IMR-90 (cell line): Measurements from ENCODE around the gene KCNJ6. TPM values are rescaled to one million over a fixed set of nuclear protein-coding genes. Genes with fewer than 3 reads are reported as not detected.

Experiments
- ATAC-seq: fragments of 200-7000 bp; cut with Tn5 transposase; 2 replicates; pipeline ENCODE4 v1.9.1; 2020; ENCODE audit warnings: low read depth, mild to moderate bottlenecking, moderate library complexity
- BruUV-seq: library from RNA; stranded (reverse); fragments of 400-500 nt; replicated peaks from 2 replicates; lab custom pipeline; 2021; lab: Mats Ljungman, UMichigan
- CTCF ChIA-PET: fragments of 300-600 bp; formaldehyde crosslinking; extraction: SDS; loops from one replicate; lab custom pipeline; 2021; ENCODE audit warnings: antibody characterized with exemption; lab: Yijun Ruan, JAX
- POLR2A ChIA-PET: fragments of 300-600 bp; sonication (Branson Sonifier 250); formaldehyde crosslinking; loops from one replicate; lab custom pipeline; 2022; ENCODE audit warnings: antibody characterized with exemption; ENCODE audit not compliant: unreplicated experiment; lab: Charles Lee
- DNase-seq: peaks from one replicate; pipeline ENCODE4 v3.0.0; 2013
- H2AFZ ChIP-seq: replicated peaks from 2 replicates; pipeline ENCODE3; 2013; ENCODE audit warnings: low read length, mild to moderate bottlenecking; ENCODE audit not compliant: poor library complexity
- H2AK5ac ChIP-seq: 2 replicates; pipeline ENCODE4 v1.6.1; 2013; ENCODE audit warnings: low read depth, low read length, inconsistent platforms
- H2AK9ac ChIP-seq: replicated peaks from 2 replicates; pipeline ENCODE3; 2013; ENCODE audit warnings: mild to moderate bottlenecking, low read depth, low read length, moderate library complexity; ENCODE audit not compliant: poor library complexity
- H2BK120ac ChIP-seq: 2 replicates; pipeline ENCODE4 v1.6.1; 2013; ENCODE audit warnings: low read depth, low read length, inconsistent platforms
- H2BK15ac ChIP-seq: 3 replicates; pipeline ENCODE4 v1.6.1; 2013; ENCODE audit warnings: low read depth, low read length, inconsistent platforms
- H2BK20ac ChIP-seq: 2 replicates; pipeline ENCODE4 v1.6.1; 2013; ENCODE audit warnings: low read depth, mild to moderate bottlenecking, inconsistent platforms, low read length, moderate library complexity
- H2BK5ac ChIP-seq: 2 replicates; pipeline ENCODE4 v1.6.1; 2013; ENCODE audit warnings: mild to moderate bottlenecking, low read depth, low read length, inconsistent platforms; ENCODE audit not compliant: poor library complexity, severe bottlenecking
- H3K14ac ChIP-seq: replicated peaks from 2 replicates; pipeline ENCODE4 v1.6.1; 2013; ENCODE audit warnings: low read depth, low read length, inconsistent platforms
- H3K18ac ChIP-seq: 2 replicates; pipeline ENCODE4 v1.6.1; 2013; ENCODE audit warnings: low read depth, low read length, control low read depth
- H3K23ac ChIP-seq: 2 replicates; pipeline ENCODE4 v1.6.1; 2013; ENCODE audit warnings: low read depth, low read length, inconsistent platforms
- H3K27ac ChIP-seq: 2 replicates; pipeline ENCODE4 v1.5.1; 2013; ENCODE audit warnings: mild to moderate bottlenecking, control low read depth, low read length; ENCODE audit not compliant: insufficient read depth
- H3K27me3 ChIP-seq: 2 replicates; pipeline ENCODE4 v1.6.1; 2013; ENCODE audit warnings: low read length; ENCODE audit not compliant: control insufficient read depth, insufficient read depth
- H3K36me3 ChIP-seq: 2 replicates; pipeline ENCODE4 v1.6.1; 2013; ENCODE audit warnings: low read length, mixed read lengths; ENCODE audit not compliant: control insufficient read depth, insufficient read depth
- H3K4ac ChIP-seq: 2 replicates; pipeline ENCODE4 v1.6.1; 2013; ENCODE audit warnings: low read depth, low read length, inconsistent platforms
- H3K4me1 ChIP-seq: 2 replicates; pipeline ENCODE4 v1.6.1; 2013; ENCODE audit warnings: low read length, mixed read lengths; ENCODE audit not compliant: control insufficient read depth, insufficient read depth
- H3K4me2 ChIP-seq: 2 replicates; pipeline ENCODE4 v1.6.1; 2013; ENCODE audit warnings: low read depth, mild to moderate bottlenecking, control low read depth, low read length, moderate library complexity
- H3K4me3 ChIP-seq: 2 replicates; pipeline ENCODE4 v1.5.1; 2013; ENCODE audit warnings: low read depth, mild to moderate bottlenecking, control low read depth, low read length, moderate library complexity; ENCODE audit not compliant: insufficient read depth
- H3K56ac ChIP-seq: 2 replicates; pipeline ENCODE4 v1.6.1; 2013; ENCODE audit warnings: low read length, inconsistent platforms; ENCODE audit not compliant: insufficient read depth; ENCODE audit errors: extremely low read depth
- H3K79me1 ChIP-seq, 2 experiments: 2 replicates each; pipeline ENCODE4 v1.6.1; 2013; ENCODE audit warnings: low read length in 2 of 2, inconsistent platforms in 1 of 2, low read depth in 1 of 2
- H3K9ac ChIP-seq: 2 replicates; pipeline ENCODE4 v1.6.1; 2013; ENCODE audit warnings: low read depth, low read length, control low read depth
- H3K9me1 ChIP-seq: 2 replicates; pipeline ENCODE4 v1.6.1; 2013; ENCODE audit warnings: low read length, inconsistent platforms; ENCODE audit not compliant: insufficient read depth
- H3K9me3 ChIP-seq: 2 replicates; pipeline ENCODE4 v1.6.1; 2013; ENCODE audit warnings: low read length; ENCODE audit not compliant: control insufficient read depth, insufficient read depth
- H4K20me1 ChIP-seq: 2 replicates; pipeline ENCODE4 v1.6.1; 2013; ENCODE audit warnings: low read length, inconsistent platforms; ENCODE audit not compliant: insufficient read depth
- H4K5ac ChIP-seq: 2 replicates; pipeline ENCODE4 v1.6.1; 2013; ENCODE audit warnings: mild to moderate bottlenecking, low read depth, low read length, control low read depth
- H4K8ac ChIP-seq, 2 experiments: 2 replicates each; pipeline ENCODE4 v1.6.1; 2013; ENCODE audit warnings: low read depth in 2 of 2, low read length in 2 of 2, control low read depth in 1 of 2, inconsistent platforms in 1 of 2
- H4K91ac ChIP-seq: 2 replicates; pipeline ENCODE4 v1.6.1; 2013; ENCODE audit warnings: low read depth, low read length, inconsistent platforms; ENCODE audit not compliant: insufficient read depth
- CEBPB ChIP-seq: IDR thresholded peaks from 2 replicates; pipeline ENCODE4 v1.6.1; 2012; ENCODE audit warnings: low read depth, low read length, improper control_type of control experiment
- CHD1 ChIP-seq: IDR thresholded peaks from 2 replicates; pipeline ENCODE4 v1.6.1; 2012; ENCODE audit warnings: low read depth, low read length, improper control_type of control experiment
- ELK1 ChIP-seq: fragments of 150-350 bp; IDR thresholded peaks from 2 replicates; pipeline ENCODE4 v1.6.1; 2016; ENCODE audit warnings: low read depth, mild to moderate bottlenecking, low read length, moderate library complexity, borderline replicate concordance
- MAZ ChIP-seq: IDR thresholded peaks from 2 replicates; pipeline ENCODE4 v1.6.1; 2012; ENCODE audit warnings: low read depth, mild to moderate bottlenecking, low read length, improper control_type of control experiment, moderate library complexity, borderline replicate concordance
- NFE2L2 ChIP-seq: fragments of 150-350 bp; IDR thresholded peaks from 2 replicates; pipeline ENCODE4 v1.6.1; 2016; ENCODE audit warnings: low read depth, mild to moderate bottlenecking, low read length
- RAD21 ChIP-seq: IDR thresholded peaks from 2 replicates; pipeline ENCODE4 v1.6.1; 2012; ENCODE audit warnings: low read length, improper control_type of control experiment
- RCOR1 ChIP-seq: IDR thresholded peaks from 2 replicates; pipeline ENCODE4 v1.6.1; 2012; ENCODE audit warnings: mild to moderate bottlenecking, low read length, improper control_type of control experiment; ENCODE audit not compliant: insufficient replicate concordance
- RFX5 ChIP-seq: IDR thresholded peaks from 2 replicates; pipeline ENCODE4 v1.8.0; 2012; ENCODE audit warnings: low read depth, mild to moderate bottlenecking, low read length, moderate library complexity
- SMC3 ChIP-seq: fragments of 150-350 bp; IDR thresholded peaks from 2 replicates; pipeline ENCODE4 v1.6.1; 2016; ENCODE audit warnings: low read depth, mild to moderate bottlenecking, antibody characterized with exemption, low read length, moderate library complexity
- WGBS, 2 experiments: methylation state at CpG; one replicate each; pipeline versions ENCODE4 v1.1.5 to v1.1.7; 2013; ENCODE audit warnings: missing lambda C conversion rate in 2 of 2; ENCODE audit not compliant: insufficient read length in 1 of 2; ENCODE audit errors: extremely low coverage in 2 of 2; 5-methylcytosine and 5-hydroxymethylcytosine counted together
- dilution Hi-C: fragments of 300-500 bp; cut with HindIII; formaldehyde crosslinking; loops from one replicate; pipeline ENCODE4 v1.14.3; 2018; ENCODE audit warnings: low sequenced_read_pairs; ENCODE audit not compliant: unreplicated experiment
- in situ Hi-C: fragments of 300-500 bp; cut with MboI; formaldehyde crosslinking; loops from 3 replicates; pipeline ENCODE4 v1.14.3; 2019; ENCODE audit warnings: low sequenced_read_pairs, inconsistent platforms, mixed read lengths
- intact Hi-C: fragments of 100-400 bp; cut with micrococcal nuclease; formaldehyde crosslinking; loops from 2 replicates; pipeline ENCODE4 v1.10.0; 2022
- polyA plus RNA-seq, 3 experiments: library from polyadenylated mRNA; depleted of rRNA; stranded (reverse); fragments of >200 nt; gene quantifications; 2 replicates each; pipeline ENCODE4 v1.2.3, GENCODE V29; 2012; ENCODE audit warnings: low replicate concordance in 1 of 3
- total RNA-seq: library from RNA; depleted of rRNA; stranded (reverse); fragments of >200 nt; gene quantifications from 2 replicates; pipeline ENCODE4 v1.2.3, GENCODE V29; 2012

KCNJ6 gene
- total and polyA plus RNA-seq, 2 of the 4 experiments (the other 2 are of a cell fraction): under 0.01 to 0.02 TPM

- TF ChIP-seq NFE2L2 (no peak), RFX5 (no peak), RCOR1 (no peak), RAD21 (no peak), CEBPB (no peak), SMC3 (no peak), ELK1 (no peak), MAZ (no peak), CHD1 (no peak)
- ChIA-PET CTCF (no interaction called here), POLR2A (no interaction called here)
- H3K9me3 ChIP-seq: no peaks in the 10 kb centered on the region
- no peaks in the 10 kb centered on the region for H4K20me1 ChIP-seq
- H3K23ac ChIP-seq: no peak overlapping the region
- H3K27ac ChIP-seq: no peak overlapping the region
- H3K9ac ChIP-seq: no peak overlapping the region
- BruUV-seq: no TSS peak
- no peaks in the 10 kb centered on the region for H3K9me1 ChIP-seq
- in situ Hi-C loops (no loop called here), intact Hi-C loops (no loop called here), dilution Hi-C loops (no loop called here)
- H3K14ac ChIP-seq: no peak overlapping the region
- 64% methylated on average over 6 of the region's 8 CpGs; no CpG with 5 or more reads in 1 of the 2 experiments for WGBS, 2 experiments
- H2AK5ac ChIP-seq: no peak overlapping the region
- no peaks in the 10 kb centered on the region for H3K4me1 ChIP-seq
- no peak overlapping the region for H2BK15ac ChIP-seq
- no peak overlapping the region for H4K5ac ChIP-seq
- no peak overlapping the region for H3K18ac ChIP-seq
- H2BK120ac ChIP-seq: no peak overlapping the region
- no peak overlapping the region for H2BK20ac ChIP-seq
- no peak overlapping the region for H4K91ac ChIP-seq
- H3K27me3 ChIP-seq: peaks cover 49% of the 10 kb centered on the region
- no peaks in the 10 kb centered on the region for H3K36me3 ChIP-seq
- no peak overlapping the region for H3K4me3 ChIP-seq
- no peak overlapping the region for H3K4me2 ChIP-seq
- DNase-seq (no peak), ATAC-seq (no peak)
- no peak overlapping the region for H2AK9ac ChIP-seq
- H3K56ac ChIP-seq: no peak overlapping the region
- H2BK5ac ChIP-seq: no peak overlapping the region
- no peaks in the 10 kb centered on the region for H3K79me1 ChIP-seq
- no peak overlapping the region for H3K4ac ChIP-seq
- no peak overlapping the region for H4K8ac ChIP-seq
- no peak overlapping the region for H2AFZ ChIP-seq
These were observed 320.3 kb downstream of the KCNJ6 start for GRCh38 chr21:37595944-37596343.
